WTC11 (cell line): Measurements from ENCODE around the gene CHTF18. TPM values are rescaled to one million over a fixed set of nuclear protein-coding genes. Genes with fewer than 3 reads are reported as not detected.

Experiments used
- ATAC-seq: fragments of 200-7000 bp; cut with Tn5 transposase; 2 replicates; pipeline ENCODE4 v1.10.0; 2021; ENCODE audit warnings: mild to moderate bottlenecking, moderate library complexity
- CTCF ChIA-PET: fragments of 300-600 bp; sonication (Branson Sonifier 250); formaldehyde crosslinking; loops from one replicate; lab custom pipeline; 2021; ENCODE audit warnings: antibody characterized with exemption; lab: Charles Lee
- POLR2A ChIA-PET: fragments of 350-600 bp; sonication (Branson Sonifier 250); formaldehyde crosslinking; loops from one replicate; lab custom pipeline; 2021; ENCODE audit warnings: antibody characterized with exemption; lab: Charles Lee
- DNase-seq: peaks from one replicate; pipeline ENCODE4 v3.0.0; 2021; ENCODE audit warnings: low spot score
- H3K27ac Mint-ChIP-seq: 2 replicates; pipeline ENCODE4 v1.8.0; 2021; ENCODE audit warnings: mixed read lengths
- H3K27me3 Mint-ChIP-seq: 2 replicates; pipeline ENCODE4 v1.8.0; 2021; ENCODE audit warnings: low read depth, mild to moderate bottlenecking, moderate library complexity, mixed read lengths
- H3K36me3 Mint-ChIP-seq: 2 replicates; pipeline ENCODE4 v1.8.0; 2021; ENCODE audit warnings: mixed read lengths
- H3K4me1 Mint-ChIP-seq: 2 replicates; pipeline ENCODE4 v1.8.0; 2022; ENCODE audit warnings: mixed read lengths
- H3K4me3 Mint-ChIP-seq: 2 replicates; pipeline ENCODE4 v1.8.0; 2021; ENCODE audit warnings: mild to moderate bottlenecking, moderate library complexity, mixed read lengths
- H3K9me3 Mint-ChIP-seq: 2 replicates; pipeline ENCODE4 v1.8.0; 2021; ENCODE audit warnings: mixed read lengths
- ATF1 ChIP-seq: sonication (generic); formaldehyde crosslinking; IDR thresholded peaks from 2 replicates; pipeline ENCODE4 v1.8.1; 2023; ENCODE audit warnings: mild to moderate bottlenecking, moderate library complexity, missing genetic modification reagents
- CBFB ChIP-seq: sonication (generic); formaldehyde crosslinking; IDR thresholded peaks from 2 replicates; pipeline ENCODE4 v1.8.1; 2022; ENCODE audit warnings: mild to moderate bottlenecking, low read depth, missing genetic modification reagents
- CDX4 ChIP-seq: fragments of 250-450 bp; sonication (Bioruptor Pico); IDR thresholded peaks from 2 replicates; pipeline ENCODE4 v1.9.0; 2021; ENCODE audit warnings: moderate library complexity, mild to moderate bottlenecking, inconsistent platforms, borderline replicate concordance
- E2F1 ChIP-seq: sonication (generic); formaldehyde crosslinking; IDR thresholded peaks from 2 replicates; pipeline ENCODE4 v1.8.0; 2022; ENCODE audit warnings: mild to moderate bottlenecking, missing genetic modification reagents
- E2F4 ChIP-seq: sonication (generic); formaldehyde crosslinking; IDR thresholded peaks from 2 replicates; pipeline ENCODE4 v1.8.1; 2022; ENCODE audit warnings: low read depth, mild to moderate bottlenecking, moderate library complexity, missing genetic modification reagents, borderline replicate concordance
- E2F5 ChIP-seq: sonication (generic); formaldehyde crosslinking; IDR thresholded peaks from 2 replicates; pipeline ENCODE4 v1.8.1; 2022; ENCODE audit warnings: mild to moderate bottlenecking, moderate library complexity, missing genetic modification reagents
- EMX1 ChIP-seq: fragments of 250-450 bp; sonication (Bioruptor Pico); IDR thresholded peaks from 2 replicates; pipeline ENCODE4 v1.8.0; 2021; ENCODE audit warnings: mild to moderate bottlenecking
- ESRRA ChIP-seq: sonication (generic); formaldehyde crosslinking; IDR thresholded peaks from 2 replicates; pipeline ENCODE4 v1.8.1; 2022; ENCODE audit warnings: mild to moderate bottlenecking, missing genetic modification reagents, borderline replicate concordance
- ETV6 ChIP-seq: sonication (generic); formaldehyde crosslinking; IDR thresholded peaks from 2 replicates; pipeline ENCODE4 v1.8.1; 2022; ENCODE audit warnings: mild to moderate bottlenecking, missing genetic modification reagents
- FOXP1 ChIP-seq: sonication (generic); formaldehyde crosslinking; IDR thresholded peaks from 2 replicates; pipeline ENCODE4 v1.8.0; 2022; ENCODE audit warnings: missing genetic modification reagents, mild to moderate bottlenecking, moderate library complexity, borderline replicate concordance
- NR1H2 ChIP-seq: sonication (generic); formaldehyde crosslinking; IDR thresholded peaks from 2 replicates; pipeline ENCODE4 v1.9.0; 2021; ENCODE audit warnings: mild to moderate bottlenecking, moderate library complexity, missing genetic modification reagents
- PRRX2 ChIP-seq: fragments of 250-450 bp; sonication (Bioruptor Pico); IDR thresholded peaks from 2 replicates; pipeline ENCODE4 v1.8.0; 2021; ENCODE audit warnings: mild to moderate bottlenecking
- RELA ChIP-seq: sonication (generic); formaldehyde crosslinking; IDR thresholded peaks from 2 replicates; pipeline ENCODE4 v1.8.1; 2022; ENCODE audit warnings: missing genetic modification reagents, mild to moderate bottlenecking, borderline replicate concordance
- RORB ChIP-seq: fragments of 250-450 bp; sonication (Bioruptor Pico); IDR thresholded peaks from 2 replicates; pipeline ENCODE4 v1.9.0; 2021; ENCODE audit warnings: mild to moderate bottlenecking
- SMAD3 ChIP-seq: sonication (generic); formaldehyde crosslinking; IDR thresholded peaks from 2 replicates; pipeline ENCODE4 v1.8.0; 2022; ENCODE audit warnings: missing genetic modification reagents, mild to moderate bottlenecking, borderline replicate concordance
- SMAD4 ChIP-seq: sonication (generic); formaldehyde crosslinking; IDR thresholded peaks from 2 replicates; pipeline ENCODE4 v1.8.0; 2022; ENCODE audit warnings: mild to moderate bottlenecking, missing genetic modification reagents
- STAT6 ChIP-seq: sonication (generic); formaldehyde crosslinking; conservative IDR thresholded peaks from 2 replicates; pipeline ENCODE4 v1.8.1; 2023; ENCODE audit warnings: mild to moderate bottlenecking, low read depth, missing genetic modification reagents, moderate library complexity
- TCF7 ChIP-seq: sonication (generic); formaldehyde crosslinking; IDR thresholded peaks from 2 replicates; pipeline ENCODE4 v1.8.0; 2022; ENCODE audit warnings: mild to moderate bottlenecking, low read depth, missing genetic modification reagents, moderate library complexity
- TEAD4 ChIP-seq: sonication (generic); formaldehyde crosslinking; IDR thresholded peaks from 2 replicates; pipeline ENCODE4 v1.8.0; 2022; ENCODE audit warnings: mild to moderate bottlenecking, missing genetic modification reagents
- ZMAT4 ChIP-seq: fragments of 250-450 bp; sonication (Bioruptor Pico); IDR thresholded peaks from 2 replicates; pipeline ENCODE4 v1.9.0; 2021; ENCODE audit warnings: mild to moderate bottlenecking
- ZNF232 ChIP-seq: sonication (generic); formaldehyde crosslinking; IDR thresholded peaks from 2 replicates; pipeline ENCODE4 v1.8.0; 2022; ENCODE audit warnings: mild to moderate bottlenecking, missing genetic modification reagents
- ZNF317 ChIP-seq: sonication (generic); formaldehyde crosslinking; IDR thresholded peaks from 2 replicates; pipeline ENCODE4 v1.8.1; 2023; ENCODE audit warnings: low read depth, mild to moderate bottlenecking, moderate library complexity, missing genetic modification reagents, borderline replicate concordance
- ZSCAN18 ChIP-seq: fragments of 250-450 bp; sonication (Bioruptor Pico); IDR thresholded peaks from 2 replicates; pipeline ENCODE4 v2.1.2; 2022; ENCODE audit warnings: mild to moderate bottlenecking, moderate library complexity
- total RNA-seq: library from RNA; stranded (reverse); gene quantifications from 3 replicates; pipeline ENCODE4 v1.2.3, GENCODE V29; 2021

CHTF18 gene
- total RNA-seq, 1 experiment from 2014 or later = 183 TPM

GRCh38 chr16:754656-755055 is 33.8 kb upstream of the CHTF18 start:
- peaks cover 28% of the 10 kb centered on the region for H3K4me1 Mint-ChIP-seq
- TF ChIP-seq FOXP1 (CRISPR knock-in tag) = no peak
- TF ChIP-seq ZSCAN18 (CRISPR knock-in tag) = no peak
- no peak for TF ChIP-seq TCF7
- TF ChIP-seq RELA (CRISPR knock-in tag) = no peak
- TF ChIP-seq STAT6 = no peak
- TF ChIP-seq ZMAT4 (CRISPR knock-in tag) = no peak
- TF ChIP-seq CDX4 (CRISPR knock-in tag) = no peak
- TF ChIP-seq E2F1 (CRISPR knock-in tag) = no peak
- no peak for TF ChIP-seq ZNF232 (CRISPR knock-in tag)
- TF ChIP-seq RORB = no peak
- TF ChIP-seq ETV6 = no peak
- no peak for TF ChIP-seq PRRX2 (CRISPR knock-in tag)
- TF ChIP-seq CBFB (CRISPR knock-in tag) = no peak
- TF ChIP-seq ATF1 (CRISPR knock-in tag) = no peak
- TF ChIP-seq ESRRA (CRISPR knock-in tag) = no peak
- TF ChIP-seq TEAD4 (CRISPR knock-in tag) = no peak
- ChIA-PET CTCF (no interaction called here), POLR2A (interaction anchor here (0.6 kb wide), 1 partner anchor 369 kb away, joined by 3 read pairs; no protein-coding TSS in a partner anchor)
- ATAC-seq (no peak), DNase-seq (no peak)
- peaks cover 5% of the 10 kb centered on the region for H3K9me3 Mint-ChIP-seq
- peaks cover 6% of the 10 kb centered on the region; the same call in 1 of the 2 replicates for H3K27me3 Mint-ChIP-seq
- H3K27ac Mint-ChIP-seq = no peak overlapping the region
- H3K4me3 Mint-ChIP-seq = no peak overlapping the region
- H3K36me3 Mint-ChIP-seq = no peaks in the 10 kb centered on the region; the same call in 1 of the 2 replicates

- H3K9me3 Mint-ChIP-seq = peaks cover 5% of the 10 kb centered on the region
- H3K27me3 Mint-ChIP-seq = peaks cover 6% of the 10 kb centered on the region; the same call in 1 of the 2 replicates
- H3K27ac Mint-ChIP-seq = no peak overlapping the region
- peaks cover 16% of the 10 kb centered on the region for H3K4me1 Mint-ChIP-seq
- no peak for DNase-seq
- H3K36me3 Mint-ChIP-seq = no peaks in the 10 kb centered on the region; the same call in 1 of the 2 replicates
- ChIA-PET CTCF (no interaction called here), POLR2A (no interaction called here)
- H3K4me3 Mint-ChIP-seq = no peak overlapping the region
- no peak for ATAC-seq
- TF ChIP-seq E2F4 (no peak), SMAD3 (CRISPR knock-in tag) (no peak), NR1H2 (CRISPR knock-in tag) (no peak), ESRRA (CRISPR knock-in tag) (no peak), ATF1 (CRISPR knock-in tag) (no peak), E2F5 (CRISPR knock-in tag) (no peak), ZNF317 (CRISPR knock-in tag) (no peak), SMAD4 (CRISPR knock-in tag) (no peak), RELA (CRISPR knock-in tag) (no peak), EMX1 (CRISPR knock-in tag) (no peak)
These were observed 32.0 kb upstream of the CHTF18 start for GRCh38 chr16:756428-756827.
